ENCODE results near the gene STXBP5. TPM values are rescaled to one million over a fixed set of nuclear protein-coding genes. Genes with fewer than 3 reads are reported as not detected.

The STXBP5 gene
- total RNA-seq, 2 donors from 2014 or later, result 45.8 to 52.3 TPM

- H3K4me3 ChIP-seq, result no peak overlapping the region
- H3K36me3 ChIP-seq, result no peaks in the 10 kb centered on the region
- DNase-seq, result no peak
- H3K27ac ChIP-seq, result peak overlapping the region; percentile 6
- TF ChIP-seq, protein P1, sequence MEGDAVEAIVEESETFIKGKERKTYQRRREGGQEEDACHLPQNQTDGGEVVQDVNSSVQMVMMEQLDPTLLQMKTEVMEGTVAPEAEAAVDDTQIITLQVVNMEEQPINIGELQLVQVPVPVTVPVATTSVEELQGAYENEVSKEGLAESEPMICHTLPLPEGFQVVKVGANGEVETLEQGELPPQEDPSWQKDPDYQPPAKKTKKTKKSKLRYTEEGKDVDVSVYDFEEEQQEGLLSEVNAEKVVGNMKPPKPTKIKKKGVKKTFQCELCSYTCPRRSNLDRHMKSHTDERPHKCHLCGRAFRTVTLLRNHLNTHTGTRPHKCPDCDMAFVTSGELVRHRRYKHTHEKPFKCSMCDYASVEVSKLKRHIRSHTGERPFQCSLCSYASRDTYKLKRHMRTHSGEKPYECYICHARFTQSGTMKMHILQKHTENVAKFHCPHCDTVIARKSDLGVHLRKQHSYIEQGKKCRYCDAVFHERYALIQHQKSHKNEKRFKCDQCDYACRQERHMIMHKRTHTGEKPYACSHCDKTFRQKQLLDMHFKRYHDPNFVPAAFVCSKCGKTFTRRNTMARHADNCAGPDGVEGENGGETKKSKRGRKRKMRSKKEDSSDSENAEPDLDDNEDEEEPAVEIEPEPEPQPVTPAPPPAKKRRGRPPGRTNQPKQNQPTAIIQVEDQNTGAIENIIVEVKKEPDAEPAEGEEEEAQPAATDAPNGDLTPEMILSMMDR (IDR thresholded peaks at IDR 0.05), result no peak
- no peaks in the 10 kb centered on the region for H3K9me3 ChIP-seq
- intact Hi-C loops (cut with DNase I), result no loop called here
- H3K27me3 ChIP-seq, result no peaks in the 10 kb centered on the region
- H3K9ac ChIP-seq (ENCODE audit: low read depth in 2 of 2, low read length in 2 of 2), result peak overlapping the region in 1 of 2 donors; percentile 26
- peaks cover 4% of the 10 kb centered on the region for H3K4me1 ChIP-seq
Observed at GRCh38 chr6:147282566-147282959, 78.3 kb downstream of the STXBP5 start.

DNA sequence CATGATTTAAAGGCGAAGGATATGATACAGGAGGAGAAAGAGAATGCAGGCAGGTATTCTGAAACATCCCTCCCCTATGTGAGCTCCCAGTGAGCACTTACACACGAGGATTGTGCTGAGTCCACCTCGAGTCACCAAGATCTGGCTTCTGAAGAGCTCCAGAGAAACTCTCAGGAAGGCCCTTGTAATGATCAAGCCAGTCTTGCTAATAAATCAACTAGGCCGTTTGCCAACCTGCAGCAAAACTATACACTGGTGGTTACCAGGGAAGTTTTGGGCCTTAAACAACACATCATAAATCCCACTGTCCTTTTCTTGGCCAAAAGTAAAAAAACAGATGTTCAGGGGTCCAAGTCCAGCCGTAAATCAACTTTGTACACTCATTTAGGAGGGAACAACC is 79.2 kb downstream of the STXBP5 start:
- H3K4me1 ChIP-seq, result peaks cover 4% of the 10 kb centered on the region
- no peak for DNase-seq
- peak overlapping the region in 1 of 2 donors; percentile 35 for H3K9ac ChIP-seq (ENCODE audit: low read depth in 2 of 2, low read length in 2 of 2)
- TF ChIP-seq, protein P1 (IDR thresholded peaks at IDR 0.05), result no peak
- H3K4me3 ChIP-seq, result no peak overlapping the region
- no peaks in the 10 kb centered on the region for H3K27me3 ChIP-seq
- H3K36me3 ChIP-seq, result no peaks in the 10 kb centered on the region
- intact Hi-C loops (cut with DNase I), result no loop called here
- H3K27ac ChIP-seq, result peak overlapping the region; percentile 30
- no peaks in the 10 kb centered on the region for H3K9me3 ChIP-seq

GRCh38 chr6:147285087-147285855 is 81.1 kb downstream of the STXBP5 start:
- Histone ChIP-seq H3K27ac (no peak overlapping the region), H3K9me3 (no peaks in the 10 kb centered on the region), H3K27me3 (no peaks in the 10 kb centered on the region), H3K4me3 (no peak overlapping the region), H3K36me3 (no peaks in the 10 kb centered on the region), H3K9ac (ENCODE audit: low read depth in 2 of 2, low read length in 2 of 2) (no peak overlapping the region), H3K4me1 (peaks cover 4% of the 10 kb centered on the region)
- TF ChIP-seq, protein P1 (IDR thresholded peaks at IDR 0.05), result peak; percentile 31
- no peak for DNase-seq
- intact Hi-C loops (cut with DNase I), result loop anchor here (5.0 kb wide), 1 partner anchor 428 kb away; no protein-coding TSS in a partner anchor

DNA sequence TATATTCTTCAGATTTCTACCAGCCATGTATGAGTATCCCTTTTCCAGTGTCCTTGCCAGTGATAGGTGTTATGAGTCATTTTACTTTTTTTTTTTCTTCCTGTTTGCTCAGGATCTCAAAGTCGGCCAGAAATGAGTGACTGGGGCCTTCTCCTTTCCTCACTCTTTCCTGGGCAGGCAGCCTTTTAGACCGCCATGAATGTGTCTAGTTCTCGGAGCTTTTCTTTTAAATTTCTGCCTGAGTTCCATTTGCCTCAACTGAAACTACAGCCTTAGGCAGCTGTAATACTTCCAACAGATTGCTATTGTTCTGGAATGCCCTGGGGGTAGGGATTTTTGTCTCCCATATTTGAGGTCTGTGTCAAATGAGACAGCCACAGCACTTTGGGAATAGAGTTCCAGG is 83.7 kb downstream of the STXBP5 start:
- intact Hi-C loops (cut with DNase I), result loop anchor here (5.0 kb wide), 1 partner anchor 431 kb away; no protein-coding TSS in a partner anchor
- Histone ChIP-seq H3K4me1 (peaks cover 2% of the 10 kb centered on the region), H3K27me3 (no peaks in the 10 kb centered on the region), H3K27ac (no peak overlapping the region), H3K9ac (ENCODE audit: low read depth in 2 of 2, low read length in 2 of 2) (no peak overlapping the region), H3K9me3 (no peaks in the 10 kb centered on the region), H3K36me3 (no peaks in the 10 kb centered on the region), H3K4me3 (no peak overlapping the region)
- TF ChIP-seq, protein P1 (IDR thresholded peaks at IDR 0.05), result no peak
- no peak for DNase-seq

DNA sequence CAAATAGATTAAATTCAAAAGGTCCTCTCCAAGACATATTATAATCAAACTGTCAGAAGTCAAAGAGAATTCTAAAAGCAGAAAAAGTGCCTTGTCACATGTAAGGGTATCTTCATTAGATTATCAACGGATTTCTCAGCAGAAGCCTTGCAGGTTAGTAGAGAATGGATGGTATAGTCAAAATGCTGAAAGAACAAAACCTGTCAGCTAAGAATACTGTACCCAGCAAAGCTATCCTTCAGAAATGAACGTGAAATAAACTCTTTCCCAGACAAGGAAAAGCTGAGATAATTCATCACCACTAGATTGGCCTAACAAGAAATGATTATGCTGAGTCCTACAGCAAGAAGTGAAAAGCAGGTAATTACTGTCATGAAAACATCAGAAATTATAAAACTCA is 92.9 kb downstream of the STXBP5 start:
- no peak overlapping the region for H3K9ac ChIP-seq (ENCODE audit: low read depth in 2 of 2, low read length in 2 of 2)
- DNase-seq, result no peak
- intact Hi-C loops (cut with DNase I), result no loop called here
- TF ChIP-seq, protein P1 (IDR thresholded peaks at IDR 0.05), result no peak
- no peaks in the 10 kb centered on the region for H3K9me3 ChIP-seq
- H3K27me3 ChIP-seq, result no peaks in the 10 kb centered on the region
- H3K27ac ChIP-seq, result no peak overlapping the region
- H3K4me1 ChIP-seq, result no peaks in the 10 kb centered on the region
- no peak overlapping the region for H3K4me3 ChIP-seq
- no peaks in the 10 kb centered on the region for H3K36me3 ChIP-seq

Measured in colonic mucosa (tissue), 4 donors.